ENCODE results near the gene GATAD2A.

Gene GATAD2A

DNA sequence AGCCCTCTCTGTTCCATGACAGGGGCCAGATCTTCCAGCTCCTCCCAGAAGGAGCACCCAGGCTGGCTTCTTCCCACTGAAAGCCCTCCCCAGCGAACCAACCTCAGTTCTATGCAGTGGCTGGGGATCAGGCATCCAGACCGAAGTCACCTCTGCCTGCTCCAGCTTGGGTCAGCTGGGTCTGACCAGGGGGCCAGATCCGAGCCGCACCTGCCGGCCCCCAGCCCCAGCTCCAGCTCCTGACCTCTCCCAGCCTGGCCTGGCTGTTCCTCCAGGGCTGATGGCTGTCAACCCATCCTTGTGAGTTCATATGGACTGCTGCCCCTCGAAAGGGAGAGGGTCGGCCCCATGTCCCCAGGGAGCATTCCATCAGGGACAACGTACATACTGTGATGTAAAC, 101.9 kb downstream of the GATAD2A start:
- DNase-seq (ENCODE audit: low spot score) = no peak

- no peak for DNase-seq (ENCODE audit: low spot score)
Measured at GRCh38 chr19:19508217-19508616, 102.7 kb downstream of the GATAD2A start.

GRCh38 chr19:19510432-19510831, 105.0 kb downstream of the GATAD2A start:
- no peak for DNase-seq (ENCODE audit: low spot score)

GRCh38 chr19:19513682-19514081, 108.2 kb downstream of the GATAD2A start:
- no peak for DNase-seq (ENCODE audit: low spot score)

- no peak for DNase-seq (ENCODE audit: low spot score)
Measured at GRCh38 chr19:19514215-19514657, 108.8 kb downstream of the GATAD2A start.

- no peak for DNase-seq (ENCODE audit: low spot score)
Measured at GRCh38 chr19:19514881-19515641, 109.6 kb downstream of the GATAD2A start, which contains the start of gene TSSK6. TSS of gene TSSK6 (minus strand) at chr19:19515548. CDS start at chr19:19515427, 121 bp downstream.

GRCh38 chr19:19515642-19516519, 110.4 kb downstream of the GATAD2A start, which contains the start of gene NDUFA13:
TSS of gene NDUFA13 (plus strand) at chr19:19516225. CDS start at chr19:19516239, 14 bp downstream.
- peak; percentile 98 for DNase-seq (ENCODE audit: low spot score)

DNA sequence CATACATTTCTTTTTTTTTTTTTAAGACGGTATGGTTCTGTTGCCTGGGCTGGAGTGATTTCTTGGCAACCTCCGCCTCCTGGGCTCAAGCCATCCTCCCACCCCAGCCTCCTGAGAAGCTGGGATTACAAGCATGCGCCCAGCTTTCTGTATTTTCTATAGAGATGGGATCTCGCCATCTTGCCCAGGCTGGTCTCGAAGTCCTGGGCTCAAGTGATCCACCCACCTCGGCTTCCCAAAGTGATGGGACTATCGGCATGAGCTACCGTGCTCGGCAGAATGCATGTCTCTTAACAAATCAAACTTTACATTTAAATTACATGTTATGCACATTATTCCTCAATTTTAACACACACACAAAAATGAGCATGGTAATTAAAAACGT, 111.8 kb downstream of the GATAD2A start:
- no peak for DNase-seq (ENCODE audit: low spot score)

- no peak for DNase-seq (ENCODE audit: low spot score)
Measured at GRCh38 chr19:19520989-19521388, 115.5 kb downstream of the GATAD2A start.

GRCh38 chr19:19523177-19523576, 117.7 kb downstream of the GATAD2A start:
- DNase-seq (ENCODE audit: low spot score) = no peak

DNA sequence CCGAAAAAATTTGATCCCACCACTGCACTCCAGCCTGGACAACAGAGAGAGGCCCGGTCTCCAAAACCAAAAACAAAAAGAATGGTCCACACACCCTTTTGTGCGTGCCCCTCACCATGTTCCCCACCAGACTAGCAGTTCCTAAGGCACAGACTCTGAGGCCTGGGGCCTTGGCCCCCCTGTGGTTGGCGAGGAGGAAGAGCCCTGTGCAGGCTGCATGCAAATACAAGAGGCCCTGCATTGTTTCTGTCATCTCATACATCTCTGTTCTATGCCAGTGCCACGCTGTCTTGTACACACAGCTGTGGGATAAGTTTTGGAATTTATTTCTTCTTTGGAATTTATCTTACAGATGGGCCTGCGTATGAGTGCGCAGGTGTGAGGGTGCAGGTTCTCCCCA, 118.6 kb downstream of the GATAD2A start:
- DNase-seq (ENCODE audit: low spot score) = no peak

DNA sequence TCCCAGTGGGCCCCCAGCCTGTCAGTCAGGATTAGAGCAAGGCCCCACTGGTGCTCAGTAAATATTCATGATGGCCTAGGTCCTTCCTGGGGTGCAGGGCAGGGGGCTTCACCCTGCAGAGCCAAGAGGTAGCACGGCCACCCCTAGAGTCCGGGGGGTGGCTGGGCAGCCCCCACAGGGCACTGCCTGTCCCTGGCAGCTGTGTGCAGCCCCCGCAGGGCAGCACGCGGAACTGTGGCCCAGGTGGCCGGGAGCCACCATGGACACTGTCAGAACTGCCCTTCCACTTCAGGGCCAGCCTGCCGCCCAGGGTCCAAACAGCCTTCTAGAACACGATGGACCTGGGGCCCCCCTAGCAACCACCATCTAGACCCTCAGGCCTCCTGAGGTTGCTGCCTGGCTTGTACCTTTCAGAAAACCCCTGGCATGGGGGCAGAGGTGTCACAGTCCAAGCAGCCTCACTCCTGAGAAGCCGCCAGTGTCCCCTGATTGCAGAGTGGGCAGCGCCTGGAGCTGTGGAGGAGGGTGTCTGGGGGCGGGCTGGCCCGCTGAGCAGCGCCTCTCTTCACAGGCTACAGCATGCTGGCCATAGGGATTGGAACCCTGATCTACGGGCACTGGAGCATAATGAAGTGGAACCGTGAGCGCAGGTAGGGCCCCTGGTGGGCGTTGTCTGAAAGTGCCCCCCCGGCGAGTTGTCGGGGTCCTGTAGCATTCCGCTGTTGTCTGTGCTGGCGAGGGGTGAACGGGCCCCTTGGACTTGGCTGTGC, 120.3 kb downstream of the GATAD2A start:
- no peak for DNase-seq (ENCODE audit: low spot score)

DNA sequence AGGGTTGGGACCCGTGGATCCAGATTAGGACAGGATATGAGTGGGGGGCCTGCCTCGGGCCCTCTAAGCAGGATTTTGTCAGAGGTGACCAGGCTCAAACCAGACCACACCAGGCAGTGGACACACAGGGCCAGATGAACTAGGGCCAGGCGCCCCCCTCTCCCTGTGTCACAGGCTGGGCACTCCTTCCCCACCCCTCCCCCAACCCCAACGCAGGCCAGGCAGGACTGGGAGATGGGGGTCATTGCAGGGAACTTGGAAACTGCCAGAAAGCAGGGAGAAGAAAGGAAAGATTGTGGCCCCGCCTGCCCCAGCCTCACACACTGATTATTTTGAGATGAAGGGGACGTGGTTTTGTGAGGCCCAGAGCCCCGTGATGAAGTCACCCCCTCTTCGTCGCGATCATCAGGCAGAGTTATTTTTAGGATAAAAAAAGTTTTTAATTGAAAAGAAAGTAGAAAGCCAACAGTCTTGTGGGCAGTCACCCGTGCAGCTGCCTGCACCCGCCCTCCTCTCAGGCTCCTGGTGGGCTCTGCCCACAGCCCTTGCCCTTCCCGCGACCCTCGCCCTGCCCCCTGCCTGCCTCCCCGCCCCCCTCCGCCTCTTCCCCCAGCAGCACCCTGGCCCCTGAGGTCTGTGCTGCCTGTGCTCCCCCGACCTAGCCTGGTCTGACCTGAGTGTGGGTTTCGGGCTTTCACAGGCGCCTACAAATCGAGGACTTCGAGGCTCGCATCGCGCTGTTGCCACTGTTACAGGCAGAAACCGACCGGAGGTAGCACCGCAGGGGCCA, 121.3 kb downstream of the GATAD2A start:
- no peak for DNase-seq (ENCODE audit: low spot score)

GRCh38 chr19:19527371-19527656, 121.8 kb downstream of the GATAD2A start:
- DNase-seq (ENCODE audit: low spot score) = no peak

DNA sequence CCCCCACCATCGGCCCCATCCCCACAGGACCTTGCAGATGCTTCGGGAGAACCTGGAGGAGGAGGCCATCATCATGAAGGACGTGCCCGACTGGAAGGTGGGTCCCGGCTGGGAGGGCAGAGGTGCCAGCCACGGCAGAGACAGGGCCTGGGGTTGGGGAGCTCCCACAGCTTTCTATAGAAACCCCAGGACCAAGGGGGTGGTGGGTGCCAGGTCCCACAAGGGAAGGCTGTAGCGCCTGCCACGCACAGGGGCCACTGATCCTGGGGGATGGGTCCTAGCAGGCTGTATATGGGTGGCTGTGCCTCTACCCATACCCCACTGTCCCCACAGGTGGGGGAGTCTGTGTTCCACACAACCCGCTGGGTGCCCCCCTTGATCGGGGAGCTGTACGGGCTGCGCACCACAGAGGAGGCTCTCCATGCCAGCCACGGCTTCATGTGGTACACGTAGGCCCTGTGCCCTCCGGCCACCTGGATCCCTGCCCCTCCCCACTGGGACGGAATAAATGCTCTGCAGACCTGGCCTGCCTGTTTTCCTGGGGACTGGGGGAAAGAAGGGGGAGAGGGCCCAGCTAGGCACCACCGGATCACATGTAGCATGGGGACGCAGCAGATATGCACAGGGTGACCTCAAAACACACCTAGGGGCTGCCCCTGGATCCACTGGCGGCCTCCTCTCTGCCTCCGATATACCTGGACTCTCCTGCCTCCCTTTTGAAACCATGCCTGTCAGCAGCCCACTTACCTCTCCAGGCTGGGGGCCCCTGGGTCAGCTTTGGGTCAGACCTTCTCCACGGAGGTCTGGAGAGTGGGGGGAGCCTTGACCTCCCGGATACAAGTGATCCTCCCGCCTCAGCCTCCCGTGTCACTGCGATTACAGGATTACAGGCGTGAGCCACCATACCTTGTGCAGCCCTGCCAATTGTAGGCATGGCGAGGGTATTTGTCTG, 122.5 kb downstream of the GATAD2A start:
- DNase-seq (ENCODE audit: low spot score) = no peak

DNA sequence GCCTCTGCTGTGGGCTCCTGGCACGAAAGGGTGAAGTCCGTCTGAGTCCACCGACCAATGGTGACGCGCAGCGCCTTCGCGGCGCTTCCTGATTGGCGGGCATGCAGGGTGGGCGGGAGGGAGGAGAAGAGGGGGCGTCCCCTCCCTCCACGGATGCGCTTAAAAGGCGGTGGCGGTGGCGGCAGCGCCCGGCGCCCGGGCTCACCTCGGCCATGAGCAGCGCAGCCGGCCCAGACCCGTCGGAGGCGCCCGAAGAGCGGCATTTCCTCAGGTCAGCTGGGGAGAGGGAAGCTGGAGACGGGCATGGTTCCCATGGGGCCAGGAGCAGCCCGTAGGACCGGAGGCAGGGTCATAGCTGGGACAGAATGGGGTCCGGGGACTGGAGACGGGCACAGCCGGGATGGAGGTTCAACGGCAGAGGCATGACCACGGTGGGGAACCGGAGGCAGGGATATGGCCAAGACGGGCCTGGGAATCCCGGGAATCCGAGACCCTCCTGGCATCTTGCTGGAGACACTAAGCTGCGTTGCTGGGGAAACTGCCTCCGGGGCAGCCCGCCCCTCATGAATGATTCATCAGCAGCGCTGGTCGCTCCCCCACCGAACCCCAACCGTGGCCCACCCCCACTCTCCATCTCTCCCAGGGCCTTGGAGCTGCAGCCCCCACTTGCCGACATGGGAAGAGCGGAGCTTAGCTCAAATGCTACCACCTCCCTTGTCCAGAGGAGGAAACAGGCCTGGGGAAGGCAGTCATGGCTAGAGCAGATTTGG, 123.4 kb downstream of the GATAD2A start, which contains the start of gene YJEFN3:
YJEFN3 (plus strand) TSS at position 191 of the 770 bp plus-strand sequence; CDS start at position 213, 22 bp downstream.
- DNase-seq (ENCODE audit: low spot score) = no peak

DNA sequence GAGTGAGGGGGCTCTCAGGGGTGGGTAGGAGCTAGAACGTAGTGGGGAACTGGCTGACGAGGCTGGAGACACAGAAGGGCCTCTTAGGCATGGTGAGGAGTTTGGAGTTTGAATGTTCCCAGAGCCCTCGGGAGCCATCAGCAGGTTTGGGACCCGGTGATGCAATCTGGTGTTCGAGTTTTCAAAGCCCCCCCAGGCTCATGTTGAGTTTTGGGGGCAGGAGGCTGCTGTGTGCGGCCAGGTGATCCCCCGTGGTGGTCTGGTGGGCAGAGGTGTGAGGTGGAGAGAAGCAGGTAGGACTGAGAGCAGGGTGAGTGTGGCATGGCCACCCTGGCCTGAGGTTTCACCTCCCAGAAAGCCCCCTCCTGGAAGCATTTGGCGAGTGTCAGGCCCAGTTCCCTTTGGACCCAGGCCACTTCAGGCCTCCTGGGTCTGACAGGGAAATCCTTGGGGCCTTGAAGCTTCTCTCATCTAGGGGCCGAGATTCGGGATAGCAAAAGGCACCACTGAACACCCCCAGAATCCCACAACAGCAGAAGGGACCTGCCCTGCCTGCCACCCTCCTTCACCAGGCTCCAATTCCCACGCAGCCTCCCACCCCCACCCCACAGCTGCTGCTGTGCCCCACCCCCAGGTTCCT, 124.4 kb downstream of the GATAD2A start:
- no peak for DNase-seq (ENCODE audit: low spot score)

DNA sequence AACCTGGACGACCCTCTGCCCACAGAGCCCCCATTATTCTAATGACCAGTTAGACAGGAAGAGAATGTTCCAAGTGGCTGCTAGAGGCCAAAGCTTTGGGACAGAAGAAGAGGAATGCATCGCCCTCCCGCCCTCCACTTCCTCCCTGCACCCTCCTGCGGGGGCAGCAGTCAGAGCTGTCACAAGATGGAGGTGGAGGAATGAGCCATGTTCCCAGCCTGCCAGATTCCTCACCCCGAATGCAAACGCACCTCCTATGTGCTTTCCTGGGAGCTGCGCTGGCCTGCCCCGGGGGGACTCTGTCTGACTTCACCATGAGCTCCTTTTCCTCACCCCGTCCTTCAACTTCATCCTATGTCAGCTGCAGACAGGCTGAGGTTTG, 124.9 kb downstream of the GATAD2A start:
- DNase-seq (ENCODE audit: low spot score) = no peak

DNA sequence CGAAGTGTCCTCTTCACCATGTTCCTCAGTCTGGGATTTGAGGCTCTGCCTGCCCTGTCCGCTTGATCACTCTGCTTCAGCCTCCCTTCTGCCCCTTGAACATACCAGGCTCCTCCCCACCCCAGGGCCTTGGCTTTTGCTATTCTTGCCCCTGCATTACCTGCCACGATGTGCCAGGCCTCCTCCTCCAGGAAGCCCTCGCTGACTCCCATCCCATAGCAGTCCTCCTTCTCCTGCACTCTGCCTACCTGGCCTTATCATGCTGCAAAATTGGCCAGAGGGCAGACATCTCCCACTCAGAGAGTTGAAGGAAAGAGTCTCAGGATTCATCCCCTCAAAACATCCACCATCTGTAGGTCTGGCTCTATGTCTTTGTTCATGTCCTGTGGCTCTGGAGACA, 125.4 kb downstream of the GATAD2A start:
- no peak for DNase-seq (ENCODE audit: low spot score)

Measured in HuH-7 (cell line).